Cardiac muscle cell (in vitro differentiated cells and primary cell): ENCODE results near the gene TMEM163. TPM values are rescaled to one million over a fixed set of nuclear protein-coding genes. Genes with fewer than 3 reads are reported as not detected.
A peak's percentile ranks its signal among the peaks of the same experiment; 100 is the strongest.

Experiments
- DNase-seq, 2 donors: peaks; one replicate each; pipeline versions ENCODE4 v3.0.0 to v3.0.0-alpha.2; 2010 to 2017; ENCODE audit warnings: low read depth in 1 of 2, low spot score in 1 of 2
- H3K27ac ChIP-seq: fragments of 200-600 bp; sonication (generic); 2 replicates; pipeline ENCODE4 v1.5.1; 2016
- H3K27me3 ChIP-seq: fragments of 200-600 bp; sonication (generic); 2 replicates; pipeline ENCODE4 v1.6.0; 2016; ENCODE audit warnings: control low read depth
- H3K36me3 ChIP-seq: fragments of 200-600 bp; sonication (generic); 2 replicates; pipeline ENCODE4 v1.5.1; 2016; ENCODE audit warnings: control low read depth
- H3K4me1 ChIP-seq: fragments of 200-600 bp; sonication (generic); 2 replicates; pipeline ENCODE4 v1.8.1; 2017; ENCODE audit warnings: low read depth, mild to moderate bottlenecking, mixed run types
- H3K4me3 ChIP-seq: fragments of 200-600 bp; sonication (generic); 2 replicates; pipeline ENCODE4 v1.5.1; 2016; ENCODE audit warnings: mild to moderate bottlenecking
- H3K9me3 ChIP-seq: fragments of 200-600 bp; sonication (generic); 2 replicates; pipeline ENCODE4 v1.5.1; 2017; ENCODE audit warnings: low read depth, mild to moderate bottlenecking, control low read depth
- polyA plus RNA-seq: library from polyadenylated mRNA; unstranded; fragments of >200 nt; fragmentation: Nextera tagmentation; extraction: Ambion mirVana; gene quantifications from 2 replicates; pipeline ENCODE4 v1.2.1, GENCODE V29; 2016
- total RNA-seq: library from RNA; depleted of rRNA; stranded (reverse); fragments of >200 nt; gene quantifications from 2 replicates; pipeline ENCODE4 v1.2.3, GENCODE V29; 2016
- TF ChIP-seq, protein P1 (sequence below): IDR thresholded peaks from 2 replicates; pipeline ENCODE4 v1.5.1; 2012; ENCODE audit warnings: low read depth, mild to moderate bottlenecking, low read length

TMEM163 gene
- total and polyA plus RNA-seq, 2 experiments from 2014 or later: 45.8 to 58.1 TPM

DNA sequence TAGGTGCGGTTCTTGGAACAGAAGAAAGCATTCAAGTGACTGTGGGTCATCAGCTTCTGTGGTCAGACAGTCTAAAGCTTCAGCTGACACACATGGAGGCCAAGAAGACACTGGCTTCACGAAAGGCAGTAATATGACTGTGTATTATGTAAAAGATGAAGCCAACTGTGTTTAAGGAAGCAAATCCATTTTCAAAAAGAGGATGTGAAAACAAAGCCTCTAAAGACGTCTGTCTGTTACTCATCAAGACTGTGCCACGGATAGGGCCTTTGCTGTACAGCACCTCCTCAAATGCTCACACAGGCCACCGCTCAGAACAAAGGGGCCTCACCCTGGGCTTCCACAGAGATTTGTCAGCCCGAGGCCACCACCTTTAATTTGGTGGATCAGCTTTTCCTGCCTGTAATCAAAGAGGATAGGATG is 21.1 kb upstream of the TMEM163 start:
- Histone ChIP-seq H3K4me1 (no peaks in the 10 kb centered on the region), H3K4me3 (no peak overlapping the region), H3K27ac (no peak overlapping the region), H3K36me3 (no peaks in the 10 kb centered on the region), H3K27me3 (no peaks in the 10 kb centered on the region), H3K9me3 (no peaks in the 10 kb centered on the region)
- no peak for DNase-seq
- TF ChIP-seq, protein P1, sequence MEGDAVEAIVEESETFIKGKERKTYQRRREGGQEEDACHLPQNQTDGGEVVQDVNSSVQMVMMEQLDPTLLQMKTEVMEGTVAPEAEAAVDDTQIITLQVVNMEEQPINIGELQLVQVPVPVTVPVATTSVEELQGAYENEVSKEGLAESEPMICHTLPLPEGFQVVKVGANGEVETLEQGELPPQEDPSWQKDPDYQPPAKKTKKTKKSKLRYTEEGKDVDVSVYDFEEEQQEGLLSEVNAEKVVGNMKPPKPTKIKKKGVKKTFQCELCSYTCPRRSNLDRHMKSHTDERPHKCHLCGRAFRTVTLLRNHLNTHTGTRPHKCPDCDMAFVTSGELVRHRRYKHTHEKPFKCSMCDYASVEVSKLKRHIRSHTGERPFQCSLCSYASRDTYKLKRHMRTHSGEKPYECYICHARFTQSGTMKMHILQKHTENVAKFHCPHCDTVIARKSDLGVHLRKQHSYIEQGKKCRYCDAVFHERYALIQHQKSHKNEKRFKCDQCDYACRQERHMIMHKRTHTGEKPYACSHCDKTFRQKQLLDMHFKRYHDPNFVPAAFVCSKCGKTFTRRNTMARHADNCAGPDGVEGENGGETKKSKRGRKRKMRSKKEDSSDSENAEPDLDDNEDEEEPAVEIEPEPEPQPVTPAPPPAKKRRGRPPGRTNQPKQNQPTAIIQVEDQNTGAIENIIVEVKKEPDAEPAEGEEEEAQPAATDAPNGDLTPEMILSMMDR: no peak

DNA sequence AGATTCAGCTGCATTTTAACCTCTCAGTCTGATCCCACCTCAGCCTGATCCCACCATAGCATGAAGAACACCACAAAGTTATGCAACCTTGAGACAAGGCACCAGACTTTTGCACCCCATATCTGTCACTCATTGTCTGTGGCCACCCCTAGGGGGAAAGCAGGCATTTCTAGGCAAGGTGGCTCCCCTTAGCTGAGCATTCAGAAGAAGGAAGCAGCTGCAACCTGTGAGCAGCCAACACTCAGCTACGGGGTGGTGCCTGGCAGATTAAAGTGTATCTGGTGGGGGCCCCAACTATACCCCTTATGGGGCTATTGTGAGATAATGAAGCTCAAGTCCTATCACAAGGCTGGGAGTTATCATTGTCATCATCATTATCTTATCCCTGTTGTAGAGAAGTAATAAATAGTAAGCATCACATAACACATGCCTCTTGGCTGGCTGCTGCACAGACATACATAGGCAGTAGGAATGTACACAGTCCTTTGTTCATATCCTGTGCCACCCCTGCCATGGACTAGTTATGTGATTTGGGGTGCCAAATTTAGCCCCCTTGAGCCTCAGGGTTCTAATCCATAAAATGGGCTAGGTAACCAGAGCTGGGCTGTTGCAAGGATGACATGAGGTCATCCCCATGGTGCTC is 20.6 kb upstream of the TMEM163 start:
- TF ChIP-seq, protein P1: no peak
- Histone ChIP-seq H3K36me3 (no peaks in the 10 kb centered on the region), H3K4me3 (no peak overlapping the region), H3K9me3 (no peaks in the 10 kb centered on the region), H3K4me1 (no peaks in the 10 kb centered on the region), H3K27ac (no peak overlapping the region), H3K27me3 (no peaks in the 10 kb centered on the region)
- no peak for DNase-seq

- no peaks in the 10 kb centered on the region for H3K9me3 ChIP-seq
- no peak overlapping the region for H3K27ac ChIP-seq
- H3K36me3 ChIP-seq: no peaks in the 10 kb centered on the region
- no peak overlapping the region for H3K4me3 ChIP-seq
- H3K4me1 ChIP-seq: no peaks in the 10 kb centered on the region
- H3K27me3 ChIP-seq: no peaks in the 10 kb centered on the region
- peak in 1 of 2 donors; percentile 11 for DNase-seq
- TF ChIP-seq, protein P1: no peak
Observed at GRCh38 chr2:134738141-134738870, 19.5 kb upstream of the TMEM163 start.

DNA sequence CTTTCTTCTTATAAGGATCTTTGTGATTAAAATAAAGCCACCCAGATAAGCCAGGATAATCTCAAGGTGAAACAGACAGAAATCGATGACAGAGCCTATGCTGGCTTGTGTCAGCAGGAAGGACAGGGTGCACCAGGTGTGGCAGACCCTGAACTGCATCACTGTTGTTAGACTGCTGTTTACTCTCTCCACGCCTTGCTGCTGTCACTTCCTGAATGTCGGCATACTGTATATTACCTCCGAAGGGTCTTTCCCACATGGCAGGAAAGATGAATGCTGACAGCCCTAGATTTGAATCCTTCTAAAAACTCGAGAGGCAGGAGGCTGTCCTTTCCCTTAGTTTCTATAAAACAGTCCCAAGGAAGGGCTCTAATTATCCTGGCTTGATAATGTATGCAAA is 18.9 kb upstream of the TMEM163 start:
- H3K27ac ChIP-seq: no peak overlapping the region
- no peaks in the 10 kb centered on the region for H3K27me3 ChIP-seq
- H3K4me3 ChIP-seq: no peak overlapping the region
- H3K9me3 ChIP-seq: no peaks in the 10 kb centered on the region
- H3K36me3 ChIP-seq: no peaks in the 10 kb centered on the region
- DNase-seq: no peak
- no peaks in the 10 kb centered on the region for H3K4me1 ChIP-seq
- TF ChIP-seq, protein P1: no peak

- Histone ChIP-seq H3K4me3 (no peak overlapping the region), H3K27me3 (no peaks in the 10 kb centered on the region), H3K27ac (no peak overlapping the region), H3K36me3 (no peaks in the 10 kb centered on the region), H3K9me3 (no peaks in the 10 kb centered on the region), H3K4me1 (no peaks in the 10 kb centered on the region)
- DNase-seq: peak in 1 of 2 donors; percentile 78
- TF ChIP-seq, protein P1: no peak
Observed at GRCh38 chr2:134736167-134736880, 17.5 kb upstream of the TMEM163 start.
